Hepatocyte (in vitro differentiated cells): ENCODE measurements around the gene PARD3B. TPM values are rescaled to one million over a fixed set of nuclear protein-coding genes. Genes with fewer than 3 reads are reported as not detected.
"Not testable (repeated sequence)": the region's sequence is repeated elsewhere in the genome, so short reads cannot be mapped to it uniquely, and the experiment has no call there.

ENCODE experiments used
- DNase-seq: peaks from one replicate; pipeline ENCODE4 v3.0.0-alpha.2; 2016; ENCODE audit warnings: low spot score
- H2AFZ ChIP-seq: fragments of 200-600 bp; sonication (generic); 2 replicates; pipeline ENCODE4 v1.6.0; 2016; ENCODE audit warnings: antibody characterized with exemption, mild to moderate bottlenecking
- H3K27ac ChIP-seq: fragments of 200-600 bp; sonication (generic); 2 replicates; pipeline ENCODE4 v1.5.1; 2016; ENCODE audit warnings: mild to moderate bottlenecking
- H3K27me3 ChIP-seq: fragments of 200-600 bp; sonication (generic); 2 replicates; pipeline ENCODE4 v1.6.1; 2016
- H3K36me3 ChIP-seq: fragments of 200-600 bp; sonication (generic); replicated peaks from 2 replicates; pipeline ENCODE4 v1.5.1; 2016; ENCODE audit warnings: low read depth; ENCODE audit not compliant: insufficient read depth
- H3K4me1 ChIP-seq: fragments of 200-600 bp; sonication (generic); 2 replicates; pipeline ENCODE4 v1.5.1; 2016; ENCODE audit warnings: mild to moderate bottlenecking, moderate library complexity; ENCODE audit not compliant: insufficient read depth
- H3K4me2 ChIP-seq: fragments of 200-600 bp; sonication (generic); 2 replicates; pipeline ENCODE4 v1.6.0; 2016
- H3K4me3 ChIP-seq: fragments of 200-600 bp; sonication (generic); 2 replicates; pipeline ENCODE4 v1.5.1; 2016; ENCODE audit warnings: mild to moderate bottlenecking
- H3K79me2 ChIP-seq: fragments of 200-600 bp; sonication (generic); 2 replicates; pipeline ENCODE4 v1.6.0; 2017; ENCODE audit warnings: mild to moderate bottlenecking
- H3K9me2 ChIP-seq: fragments of 200-600 bp; sonication (generic); replicated peaks from 2 replicates; pipeline ENCODE4 v1.6.0; 2017; ENCODE audit warnings: mild to moderate bottlenecking; ENCODE audit not compliant: insufficient read depth
- H3K9me3 ChIP-seq: fragments of 200-600 bp; sonication (generic); 2 replicates; pipeline ENCODE4 v1.5.1; 2016; ENCODE audit warnings: low read depth, mild to moderate bottlenecking
- H4K20me1 ChIP-seq: fragments of 200-600 bp; sonication (generic); 2 replicates; pipeline ENCODE4 v1.6.0; 2016; ENCODE audit warnings: mild to moderate bottlenecking; ENCODE audit not compliant: insufficient read depth, poor library complexity, severe bottlenecking
- EZH2 ChIP-seq: fragments of 200-600 bp; sonication (generic); IDR thresholded peaks from 2 replicates; pipeline ENCODE4 v1.6.1; 2016; ENCODE audit warnings: antibody characterized with exemption, mild to moderate bottlenecking, borderline replicate concordance
- EZH2phosphoT487 ChIP-seq: fragments of 200-600 bp; sonication (generic); IDR thresholded peaks from one replicate; pipeline ENCODE4 v1.6.1; 2018; ENCODE audit warnings: antibody characterized with exemption, mild to moderate bottlenecking, low read depth, moderate library complexity; ENCODE audit not compliant: unreplicated experiment, severe bottlenecking
- WGBS: methylation state at CpG from one replicate; pipeline ENCODE4 v1.1.6; 2016; ENCODE audit warnings: low lambda C conversion rate; ENCODE audit errors: missing lambda C conversion rate; 5-methylcytosine and 5-hydroxymethylcytosine counted together
- polyA plus RNA-seq: library from polyadenylated mRNA; unstranded; fragments of >200 nt; fragmentation: Nextera tagmentation; extraction: Ambion mirVana; gene quantifications from 2 replicates; pipeline ENCODE4 v1.2.1, GENCODE V29; 2016
- total RNA-seq: library from RNA; depleted of rRNA; stranded (reverse); fragments of >200 nt; gene quantifications from 2 replicates; pipeline ENCODE4 v1.2.3, GENCODE V29; 2014
- TF ChIP-seq, protein P1 (sequence below): fragments of 200-600 bp; sonication (generic); IDR thresholded peaks from 2 replicates; pipeline ENCODE4 v1.5.1; 2016; ENCODE audit warnings: antibody characterized with exemption, mild to moderate bottlenecking; ENCODE audit not compliant: poor library complexity

PARD3B gene
- total and polyA plus RNA-seq, 2 experiments from 2014 or later = 11.5 to 21.7 TPM

GRCh38 chr2:205482399-205483081 lies 937.3 kb downstream of the PARD3B start:
- 76% methylated on average over 8 of the region's 8 CpGs for WGBS
- no peak for DNase-seq
- Histone ChIP-seq H3K36me3 (no peaks in the 10 kb centered on the region), H3K9me2 (no peaks in the 10 kb centered on the region), H2AFZ (no peak overlapping the region), H3K27me3 (no peaks in the 10 kb centered on the region), H3K4me1 (no peaks in the 10 kb centered on the region), H3K4me3 (no peak overlapping the region), H3K4me2 (no peak overlapping the region), H3K79me2 (no peaks in the 10 kb centered on the region), H3K9me3 (no peaks in the 10 kb centered on the region), H4K20me1 (no peaks in the 10 kb centered on the region), H3K27ac (no peak overlapping the region)
- TF ChIP-seq, protein P1, sequence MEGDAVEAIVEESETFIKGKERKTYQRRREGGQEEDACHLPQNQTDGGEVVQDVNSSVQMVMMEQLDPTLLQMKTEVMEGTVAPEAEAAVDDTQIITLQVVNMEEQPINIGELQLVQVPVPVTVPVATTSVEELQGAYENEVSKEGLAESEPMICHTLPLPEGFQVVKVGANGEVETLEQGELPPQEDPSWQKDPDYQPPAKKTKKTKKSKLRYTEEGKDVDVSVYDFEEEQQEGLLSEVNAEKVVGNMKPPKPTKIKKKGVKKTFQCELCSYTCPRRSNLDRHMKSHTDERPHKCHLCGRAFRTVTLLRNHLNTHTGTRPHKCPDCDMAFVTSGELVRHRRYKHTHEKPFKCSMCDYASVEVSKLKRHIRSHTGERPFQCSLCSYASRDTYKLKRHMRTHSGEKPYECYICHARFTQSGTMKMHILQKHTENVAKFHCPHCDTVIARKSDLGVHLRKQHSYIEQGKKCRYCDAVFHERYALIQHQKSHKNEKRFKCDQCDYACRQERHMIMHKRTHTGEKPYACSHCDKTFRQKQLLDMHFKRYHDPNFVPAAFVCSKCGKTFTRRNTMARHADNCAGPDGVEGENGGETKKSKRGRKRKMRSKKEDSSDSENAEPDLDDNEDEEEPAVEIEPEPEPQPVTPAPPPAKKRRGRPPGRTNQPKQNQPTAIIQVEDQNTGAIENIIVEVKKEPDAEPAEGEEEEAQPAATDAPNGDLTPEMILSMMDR = no peak
- TF ChIP-seq EZH2 (no peak), EZH2phosphoT487 (no peak)

GRCh38 chr2:205483095-205483494 lies 937.8 kb downstream of the PARD3B start:
- no peak overlapping the region for H3K27ac ChIP-seq
- H3K9me3 ChIP-seq = no peaks in the 10 kb centered on the region
- no peaks in the 10 kb centered on the region for H3K79me2 ChIP-seq
- no peak overlapping the region for H2AFZ ChIP-seq
- H3K9me2 ChIP-seq = no peaks in the 10 kb centered on the region
- TF ChIP-seq EZH2 = no peak
- TF ChIP-seq, protein P1 = no peak
- TF ChIP-seq EZH2phosphoT487 = no peak
- DNase-seq = no peak
- no peaks in the 10 kb centered on the region for H3K36me3 ChIP-seq
- no peak overlapping the region for H3K4me2 ChIP-seq
- no peaks in the 10 kb centered on the region for H3K27me3 ChIP-seq
- H3K4me3 ChIP-seq = no peak overlapping the region
- no peaks in the 10 kb centered on the region for H4K20me1 ChIP-seq
- H3K4me1 ChIP-seq = no peaks in the 10 kb centered on the region

DNA sequence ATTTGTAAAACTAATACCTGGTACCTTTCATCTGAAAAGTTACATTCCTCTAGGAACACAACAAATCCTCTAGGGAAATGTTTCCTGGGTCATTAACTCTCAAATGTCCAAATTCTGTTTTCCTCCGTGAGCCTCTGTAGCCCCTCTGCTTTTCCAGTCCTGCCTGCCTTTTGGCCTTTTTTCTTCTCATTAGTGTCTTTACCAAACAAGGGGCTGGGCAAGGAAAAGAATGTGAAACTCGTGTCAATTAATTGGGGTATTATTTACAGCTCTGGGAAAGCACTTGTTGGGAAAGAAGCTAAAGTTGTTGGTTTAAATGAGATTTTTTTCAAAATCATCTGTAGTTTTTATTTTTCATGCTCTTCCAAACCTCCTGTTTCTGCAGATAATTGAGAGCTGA lies 938.9 kb downstream of the PARD3B start:
- Histone ChIP-seq H3K27ac (no peak overlapping the region), H3K36me3 (no peaks in the 10 kb centered on the region), H3K9me2 (no peaks in the 10 kb centered on the region), H3K9me3 (no peaks in the 10 kb centered on the region), H2AFZ (no peak overlapping the region), H3K4me1 (no peaks in the 10 kb centered on the region), H3K27me3 (no peaks in the 10 kb centered on the region), H3K4me2 (no peak overlapping the region), H3K79me2 (no peaks in the 10 kb centered on the region), H4K20me1 (no peaks in the 10 kb centered on the region), H3K4me3 (no peak overlapping the region)
- WGBS = 43% methylated on average over 2 of the region's 2 CpGs
- TF ChIP-seq EZH2phosphoT487 = no peak
- TF ChIP-seq, protein P1 = no peak
- TF ChIP-seq EZH2 = no peak
- DNase-seq = no peak

DNA sequence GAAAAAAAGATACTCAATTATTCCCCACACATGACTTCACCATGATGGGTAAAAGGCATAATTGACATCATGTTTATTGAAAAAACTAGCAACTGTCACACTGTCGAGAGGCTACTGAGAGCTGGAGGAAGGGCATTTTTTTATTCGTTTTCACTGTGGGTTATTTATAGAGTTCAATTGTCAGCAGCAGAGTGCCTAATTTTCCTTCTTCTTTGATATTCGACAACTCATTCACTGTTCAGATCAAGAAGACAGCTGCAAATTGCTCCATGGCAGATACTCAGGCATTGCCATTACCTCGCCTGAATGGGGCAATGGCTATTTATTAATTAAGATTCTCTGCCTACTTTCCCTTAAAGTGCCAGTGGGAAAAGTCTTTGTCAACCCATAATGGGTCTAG lies 939.5 kb downstream of the PARD3B start:
- no peak overlapping the region for H3K27ac ChIP-seq
- no peak for TF ChIP-seq EZH2
- TF ChIP-seq, protein P1 = no peak
- TF ChIP-seq EZH2phosphoT487 = no peak
- H3K9me3 ChIP-seq = no peaks in the 10 kb centered on the region
- H3K4me1 ChIP-seq = no peaks in the 10 kb centered on the region
- H2AFZ ChIP-seq = no peak overlapping the region
- no peak overlapping the region for H3K4me2 ChIP-seq
- no peaks in the 10 kb centered on the region for H3K79me2 ChIP-seq
- DNase-seq = no peak
- no peaks in the 10 kb centered on the region for H3K36me3 ChIP-seq
- H3K27me3 ChIP-seq = no peaks in the 10 kb centered on the region
- 80% methylated on average over 4 of the region's 4 CpGs for WGBS
- no peak overlapping the region for H3K4me3 ChIP-seq
- no peaks in the 10 kb centered on the region for H4K20me1 ChIP-seq
- H3K9me2 ChIP-seq = no peaks in the 10 kb centered on the region

- WGBS = 98% methylated on average over 2 of the region's 2 CpGs
These were observed 948.3 kb downstream of the PARD3B start for GRCh38 chr2:205493528-205493927.

More at GRCh38 chr2:205493528-205493927, 948.3 kb downstream of the PARD3B start:
- not testable (repeated sequence) for H3K36me3 ChIP-seq, H3K79me2 ChIP-seq, H3K4me2 ChIP-seq, H3K27me3 ChIP-seq, DNase-seq, H4K20me1 ChIP-seq, H3K9me3 ChIP-seq, H3K27ac ChIP-seq, H3K9me2 ChIP-seq, H3K4me1 ChIP-seq, H2AFZ ChIP-seq, H3K4me3 ChIP-seq
